KBM-7 (cell line): ENCODE measurements around the gene MED9.
"Not testable (repeated sequence)": the region's sequence is repeated elsewhere in the genome, so short reads cannot be mapped to it uniquely, and the experiment has no call there.

ENCODE experiments used
- DNase-seq: peaks from one replicate; pipeline ENCODE4 v3.0.0-alpha.2; 2015
- in situ Hi-C: fragments of 300-500 bp; cut with MboI; formaldehyde crosslinking; loops from 2 replicates; pipeline ENCODE4 v1.14.3; 2020; ENCODE audit warnings: low sequenced_read_pairs, low pct_unique_long_range_greater_than_20kb, mixed read lengths

MED9 gene

GRCh38 chr17:17453088-17453487 lies 23.7 kb upstream of the MED9 start:
- no peak for DNase-seq
- in situ Hi-C loops, result no loop called here

- DNase-seq, result no peak
- in situ Hi-C loops, result no loop called here
Measured at GRCh38 chr17:17454276-17454675, 22.5 kb upstream of the MED9 start.

- DNase-seq, in situ Hi-C loops: not testable (repeated sequence)
Measured at GRCh38 chr17:17454700-17455099, 22.1 kb upstream of the MED9 start.

GRCh38 chr17:17455173-17455572 lies 21.6 kb upstream of the MED9 start:
- in situ Hi-C loops, result no loop called here

GRCh38 chr17:17456251-17456650 lies 20.5 kb upstream of the MED9 start:
- in situ Hi-C loops, result no loop called here
- DNase-seq, result no peak

More at GRCh38 chr17:17455173-17455572, 21.6 kb upstream of the MED9 start:
- DNase-seq, result no peak

GRCh38 chr17:17457680-17458079 lies 19.1 kb upstream of the MED9 start:
- in situ Hi-C loops, result no loop called here
- no peak for DNase-seq

- in situ Hi-C loops, result no loop called here
- DNase-seq, result no peak
Measured at GRCh38 chr17:17460038-17460437, 16.8 kb upstream of the MED9 start.

- DNase-seq, result no peak
- in situ Hi-C loops, result no loop called here
Measured at GRCh38 chr17:17462048-17462824, 14.6 kb upstream of the MED9 start.

- DNase-seq, result no peak
- in situ Hi-C loops, result no loop called here
Measured at GRCh38 chr17:17463821-17464220, 13.0 kb upstream of the MED9 start.

GRCh38 chr17:17465878-17466277 lies 10.9 kb upstream of the MED9 start:
- in situ Hi-C loops, DNase-seq: not testable (repeated sequence)

GRCh38 chr17:17466511-17466910 lies 10.3 kb upstream of the MED9 start:
- DNase-seq, result no peak
- in situ Hi-C loops, result no loop called here

GRCh38 chr17:17467016-17467415 lies 9.8 kb upstream of the MED9 start:
- DNase-seq, result no peak
- in situ Hi-C loops, result no loop called here

- in situ Hi-C loops, result no loop called here
- DNase-seq, result no peak
Measured at GRCh38 chr17:17467720-17468119, 9.1 kb upstream of the MED9 start.

- DNase-seq, result no peak
- in situ Hi-C loops, result no loop called here
Measured at GRCh38 chr17:17468217-17469010, 8.4 kb upstream of the MED9 start.

- in situ Hi-C loops, result no loop called here
- DNase-seq, result no peak
Measured at GRCh38 chr17:17469358-17469757, 7.4 kb upstream of the MED9 start.

GRCh38 chr17:17469996-17470395 lies 6.8 kb upstream of the MED9 start:
- no peak for DNase-seq
- in situ Hi-C loops, result no loop called here

GRCh38 chr17:17472333-17472920 lies 4.4 kb upstream of the MED9 start:
- in situ Hi-C loops, result no loop called here
- no peak for DNase-seq

- no peak for DNase-seq
- in situ Hi-C loops, result no loop called here
Measured at GRCh38 chr17:17474341-17474740, 2.5 kb upstream of the MED9 start.

GRCh38 chr17:17479209-17479608 lies 2.4 kb downstream of the MED9 start:
- in situ Hi-C loops, result no loop called here

GRCh38 chr17:17480593-17481148 lies 3.9 kb downstream of the MED9 start:
- no peak for DNase-seq
- in situ Hi-C loops, result no loop called here

More at GRCh38 chr17:17479209-17479608, 2.4 kb downstream of the MED9 start:
- no peak for DNase-seq
